Chondrocyte (in vitro differentiated cells): ENCODE data around the gene HMCN2. TPM values are rescaled to one million over a fixed set of nuclear protein-coding genes. Genes with fewer than 3 reads are reported as not detected.

Experiments used
- DNase-seq: peaks from one replicate; pipeline ENCODE4 v3.0.0; 2021; ENCODE audit warnings: mixed read lengths, low spot score
- H3K27ac Mint-ChIP-seq: one replicate; pipeline ENCODE4 v1.8.0; 2021; ENCODE audit warnings: mild to moderate bottlenecking, moderate library complexity, mixed read lengths; ENCODE audit not compliant: unreplicated experiment
- H3K27me3 Mint-ChIP-seq: 2 replicates; pipeline ENCODE4 v1.8.0; 2021; ENCODE audit warnings: low read depth, mixed read lengths
- H3K36me3 Mint-ChIP-seq: 2 replicates; pipeline ENCODE4 v1.8.0; 2021; ENCODE audit warnings: low read depth, mixed read lengths
- H3K4me1 Mint-ChIP-seq: 2 replicates; pipeline ENCODE4 v1.8.0; 2021; ENCODE audit warnings: low read depth, mild to moderate bottlenecking, mixed read lengths
- H3K4me3 Mint-ChIP-seq: one replicate; pipeline ENCODE4 v1.8.0; 2021; ENCODE audit warnings: mild to moderate bottlenecking, moderate library complexity, mixed read lengths; ENCODE audit not compliant: unreplicated experiment
- H3K9me3 Mint-ChIP-seq: 2 replicates; pipeline ENCODE4 v1.8.0; 2021; ENCODE audit warnings: low read depth, mixed read lengths
- CTCF ChIP-seq: fragments of 200-600 bp; sonication (generic); IDR thresholded peaks from 2 replicates; pipeline ENCODE4 v1.5.0; 2021; ENCODE audit warnings: antibody characterized with exemption, mild to moderate bottlenecking, moderate library complexity
- total RNA-seq: library from RNA; stranded (reverse); gene quantifications from 3 replicates; pipeline ENCODE4 v1.2.1, GENCODE V29; 2021

Gene HMCN2
- total RNA-seq, 1 donor from 2014 or later: 0.05 TPM

- Mint-ChIP-seq H3K9me3 (no peaks in the 10 kb centered on the region), H3K27ac (no peak overlapping the region), H3K4me1 (no peaks in the 10 kb centered on the region), H3K27me3 (peaks cover 7% of the 10 kb centered on the region), H3K36me3 (no peaks in the 10 kb centered on the region), H3K4me3 (no peak overlapping the region)
- TF ChIP-seq CTCF: no peak
- DNase-seq: no peak
Observed at GRCh38 chr9:130341128-130341527, 75.6 kb downstream of the HMCN2 start.

- H3K27me3 Mint-ChIP-seq: peaks cover 13% of the 10 kb centered on the region
- no peaks in the 10 kb centered on the region for H3K9me3 Mint-ChIP-seq
- H3K27ac Mint-ChIP-seq: no peak overlapping the region
- no peak overlapping the region for H3K4me3 Mint-ChIP-seq
- H3K4me1 Mint-ChIP-seq: no peaks in the 10 kb centered on the region
- H3K36me3 Mint-ChIP-seq: no peaks in the 10 kb centered on the region
- DNase-seq: no peak
- no peak for TF ChIP-seq CTCF
Observed at GRCh38 chr9:130341839-130342713, 76.5 kb downstream of the HMCN2 start.

GRCh38 chr9:130342714-130343085 lies 77.1 kb downstream of the HMCN2 start:
- TF ChIP-seq CTCF: no peak
- peaks cover 14% of the 10 kb centered on the region for H3K27me3 Mint-ChIP-seq
- DNase-seq: no peak
- H3K27ac Mint-ChIP-seq: no peak overlapping the region
- H3K9me3 Mint-ChIP-seq: no peaks in the 10 kb centered on the region
- H3K4me1 Mint-ChIP-seq: no peaks in the 10 kb centered on the region
- no peaks in the 10 kb centered on the region for H3K36me3 Mint-ChIP-seq
- no peak overlapping the region for H3K4me3 Mint-ChIP-seq

- H3K36me3 Mint-ChIP-seq: no peaks in the 10 kb centered on the region
- no peak for DNase-seq
- no peak overlapping the region for H3K27ac Mint-ChIP-seq
- no peak overlapping the region for H3K4me3 Mint-ChIP-seq
- TF ChIP-seq CTCF: peak; percentile 94
- peaks cover 14% of the 10 kb centered on the region for H3K27me3 Mint-ChIP-seq
- no peaks in the 10 kb centered on the region for H3K4me1 Mint-ChIP-seq
- H3K9me3 Mint-ChIP-seq: no peaks in the 10 kb centered on the region
Observed at GRCh38 chr9:130343445-130343918, 77.9 kb downstream of the HMCN2 start.

GRCh38 chr9:130344366-130344765 lies 78.8 kb downstream of the HMCN2 start:
- H3K36me3 Mint-ChIP-seq: no peaks in the 10 kb centered on the region
- DNase-seq: no peak
- H3K27me3 Mint-ChIP-seq: peaks cover 16% of the 10 kb centered on the region
- no peak overlapping the region for H3K4me3 Mint-ChIP-seq
- no peak for TF ChIP-seq CTCF
- H3K27ac Mint-ChIP-seq: no peak overlapping the region
- no peaks in the 10 kb centered on the region for H3K4me1 Mint-ChIP-seq
- H3K9me3 Mint-ChIP-seq: no peaks in the 10 kb centered on the region
